Prostate gland (tissue), 2 donors: ENCODE results near the gene TSPAN15. TPM values are rescaled to one million over a fixed set of nuclear protein-coding genes. Genes with fewer than 3 reads are reported as not detected.

Experiments used
- DNase-seq: peaks from one replicate; pipeline ENCODE4 v3.0.0-alpha.2; 2019; ENCODE audit warnings: low spot score
- H3K27ac ChIP-seq, 2 donors: fragments of 200-600 bp; sonication (generic); 2 replicates each; pipeline ENCODE4 v1.5.1; 2017 to 2019
- H3K27me3 ChIP-seq: fragments of 200-600 bp; sonication (generic); replicated peaks from 2 replicates; pipeline ENCODE4 v1.5.1; 2019; ENCODE audit not compliant: insufficient read depth
- H3K36me3 ChIP-seq, 2 donors: fragments of 200-600 bp; sonication (generic); 1 replicate in 1 of 2; 2 replicates in 1 of 2; pipeline versions ENCODE4 v1.5.1 to v1.8.1; 2017 to 2019
- H3K4me1 ChIP-seq: fragments of 200-600 bp; sonication (generic); replicated peaks from 2 replicates; pipeline ENCODE4 v1.5.1; 2019
- H3K4me3 ChIP-seq, 2 donors: fragments of 200-600 bp; sonication (generic); 2 replicates each; pipeline ENCODE4 v1.5.1; 2017 to 2019
- H3K9me3 ChIP-seq: fragments of 200-600 bp; sonication (generic); 2 replicates; pipeline ENCODE4 v1.5.1; 2017
- POLR2A ChIP-seq: fragments of 450-650 bp; IDR thresholded peaks from one replicate; pipeline ENCODE4 v1.6.1; 2016; ENCODE audit warnings: antibody characterized with exemption, mild to moderate bottlenecking
- POLR2AphosphoS5 ChIP-seq: sonication (generic); formaldehyde crosslinking; IDR thresholded peaks from one replicate; pipeline ENCODE4 v1.6.1; 2017; ENCODE audit warnings: antibody characterized with exemption
- WGBS: methylation state at CpG from one replicate; pipeline ENCODE4 v1.1.5; 2018; 5-methylcytosine and 5-hydroxymethylcytosine counted together
- intact Hi-C: fragments of 100-400 bp; cut with DNase I; formaldehyde crosslinking; loops from one replicate; pipeline ENCODE4 v1.14.2; 2022
- total RNA-seq, 2 donors: library from RNA; depleted of rRNA; stranded (reverse); fragments of >200 nt; gene quantifications; one replicate each; pipeline ENCODE4 v1.1.0, GENCODE V29; 2016
- TF ChIP-seq, protein P1 (sequence below), 4 experiments: fragments of 200-600 bp in 2 of 4; fragments of 450-650 bp in 2 of 4; sonication (generic) in 2 of 4; IDR thresholded peaks; 1 replicate in 3 of 4; 2 replicates in 1 of 4; pipeline ENCODE4 v1.5.1; 2016 to 2019; ENCODE audit warnings: antibody characterized with exemption in 4 of 4, mild to moderate bottlenecking in 2 of 4, moderate library complexity in 2 of 4

Gene TSPAN15
- total RNA-seq, 2 donors from 2014 or later = 78.8 to 85.3 TPM

DNA sequence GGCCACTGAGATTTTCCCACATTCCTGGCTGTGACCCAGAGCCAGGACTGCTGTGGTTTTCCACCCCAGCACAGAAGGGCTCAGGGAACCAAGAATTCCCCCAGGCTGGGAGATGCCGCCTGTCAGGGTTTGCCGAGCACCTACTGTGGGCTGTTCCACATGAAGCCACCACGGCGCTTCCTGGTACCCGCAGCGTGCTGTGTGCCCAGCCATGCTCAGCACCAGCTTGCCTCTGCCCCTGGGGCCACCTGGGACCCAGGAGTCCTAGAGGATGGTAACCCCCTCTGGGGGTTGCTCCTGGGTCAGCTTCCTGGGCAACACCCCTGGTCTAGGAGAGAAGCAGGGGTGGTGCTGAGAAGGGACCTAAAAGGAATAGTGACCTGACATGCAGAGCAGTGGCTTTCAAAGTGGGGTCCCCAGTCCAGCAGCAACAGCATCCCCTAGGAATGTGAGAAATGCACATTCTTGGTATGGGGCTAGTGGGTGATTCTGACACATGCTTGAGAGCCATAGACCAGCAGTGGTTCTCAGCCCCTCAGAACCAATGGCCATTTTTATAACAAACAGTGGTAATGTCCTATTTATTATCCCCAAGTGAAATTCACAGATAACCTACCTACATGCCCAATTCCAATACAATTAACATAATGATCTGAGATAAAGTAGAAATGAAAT, 53.4 kb downstream of the TSPAN15 start:
- TF ChIP-seq, protein P1, sequence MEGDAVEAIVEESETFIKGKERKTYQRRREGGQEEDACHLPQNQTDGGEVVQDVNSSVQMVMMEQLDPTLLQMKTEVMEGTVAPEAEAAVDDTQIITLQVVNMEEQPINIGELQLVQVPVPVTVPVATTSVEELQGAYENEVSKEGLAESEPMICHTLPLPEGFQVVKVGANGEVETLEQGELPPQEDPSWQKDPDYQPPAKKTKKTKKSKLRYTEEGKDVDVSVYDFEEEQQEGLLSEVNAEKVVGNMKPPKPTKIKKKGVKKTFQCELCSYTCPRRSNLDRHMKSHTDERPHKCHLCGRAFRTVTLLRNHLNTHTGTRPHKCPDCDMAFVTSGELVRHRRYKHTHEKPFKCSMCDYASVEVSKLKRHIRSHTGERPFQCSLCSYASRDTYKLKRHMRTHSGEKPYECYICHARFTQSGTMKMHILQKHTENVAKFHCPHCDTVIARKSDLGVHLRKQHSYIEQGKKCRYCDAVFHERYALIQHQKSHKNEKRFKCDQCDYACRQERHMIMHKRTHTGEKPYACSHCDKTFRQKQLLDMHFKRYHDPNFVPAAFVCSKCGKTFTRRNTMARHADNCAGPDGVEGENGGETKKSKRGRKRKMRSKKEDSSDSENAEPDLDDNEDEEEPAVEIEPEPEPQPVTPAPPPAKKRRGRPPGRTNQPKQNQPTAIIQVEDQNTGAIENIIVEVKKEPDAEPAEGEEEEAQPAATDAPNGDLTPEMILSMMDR (IDR thresholded peaks at IDR 0.05) = no peak
- TF ChIP-seq POLR2A (no peak), POLR2AphosphoS5 (no peak)
- intact Hi-C loops = loop anchor here (5.0 to 10.0 kb wide), 4 partner anchors 77 to 267 kb away; no protein-coding TSS in a partner anchor
- Histone ChIP-seq H3K4me1 (no peaks in the 10 kb centered on the region), H3K9me3 (no peaks in the 10 kb centered on the region), H3K27ac (no peak overlapping the region), H3K36me3 (no peaks in the 10 kb centered on the region), H3K4me3 (no peak overlapping the region), H3K27me3 (no peaks in the 10 kb centered on the region)
- WGBS = 96% methylated on average over 6 of the region's 6 CpGs
- DNase-seq = no peak

DNA sequence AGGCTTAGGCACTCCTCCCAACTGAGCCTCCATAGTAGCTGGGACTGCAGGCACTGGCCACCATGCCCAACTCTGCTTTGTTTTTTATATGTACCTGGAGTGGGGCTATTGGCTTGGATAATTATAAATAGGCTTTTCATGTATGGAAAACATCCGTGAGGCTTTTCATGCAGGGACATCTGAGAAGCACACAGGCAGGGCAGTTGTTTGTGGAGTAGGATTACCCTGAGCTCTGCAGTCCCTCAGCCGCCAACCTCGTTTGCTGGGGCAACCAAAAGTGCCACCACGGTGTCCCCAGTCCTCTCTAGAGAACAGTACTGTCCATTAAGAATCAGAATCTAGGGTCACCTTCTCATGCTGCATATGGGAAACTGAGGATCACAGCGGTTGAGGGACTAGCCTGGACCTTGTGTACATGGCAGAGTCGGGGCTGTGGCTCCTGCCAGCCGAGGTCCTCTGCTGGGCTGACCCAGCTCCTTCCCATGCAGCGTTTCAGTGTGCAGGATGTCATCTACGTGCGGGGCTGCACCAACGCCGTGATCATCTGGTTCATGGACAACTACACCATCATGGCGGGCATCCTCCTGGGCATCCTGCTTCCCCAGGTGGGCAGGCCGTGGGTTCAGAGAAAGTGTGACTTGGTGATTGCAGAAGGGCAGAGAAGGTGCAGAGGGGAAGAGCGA, 54.5 kb downstream of the TSPAN15 start:
- 87% methylated on average over 15 of the region's 15 CpGs for WGBS
- H3K4me3 ChIP-seq = no peak overlapping the region
- no peaks in the 10 kb centered on the region for H3K9me3 ChIP-seq
- no peak overlapping the region for H3K27ac ChIP-seq
- intact Hi-C loops = loop anchor here (2.0 to 10.0 kb wide), 5 partner anchors 55 to 268 kb away; partner anchors contain the start of gene TSPAN15
- TF ChIP-seq, protein P1 (IDR thresholded peaks at IDR 0.05) = no peak
- no peak for TF ChIP-seq POLR2A
- no peak for TF ChIP-seq POLR2AphosphoS5
- DNase-seq = no peak
- H3K4me1 ChIP-seq = no peaks in the 10 kb centered on the region
- no peaks in the 10 kb centered on the region for H3K27me3 ChIP-seq
- no peaks in the 10 kb centered on the region for H3K36me3 ChIP-seq

GRCh38 chr10:69506487-69506833, 55.2 kb downstream of the TSPAN15 start:
- Histone ChIP-seq H3K27me3 (no peaks in the 10 kb centered on the region), H3K27ac (peak overlapping the region in 1 of 2 donors; percentile 44), H3K4me3 (no peak overlapping the region), H3K9me3 (no peaks in the 10 kb centered on the region), H3K36me3 (no peaks in the 10 kb centered on the region), H3K4me1 (no peaks in the 10 kb centered on the region)
- intact Hi-C loops = loop anchor here (2.0 to 10.0 kb wide), 5 partner anchors 56 to 269 kb away; partner anchors contain the start of gene TSPAN15
- DNase-seq = no peak
- 100% methylated on average over 3 of the region's 3 CpGs for WGBS
- TF ChIP-seq POLR2AphosphoS5 = no peak
- TF ChIP-seq, protein P1 (IDR thresholded peaks at IDR 0.05) = no peak
- no peak for TF ChIP-seq POLR2A

GRCh38 chr10:69506834-69507713, 55.8 kb downstream of the TSPAN15 start:
- 69% methylated on average over 19 of the region's 19 CpGs for WGBS
- H3K4me3 ChIP-seq = no peak overlapping the region

More at GRCh38 chr10:69506834-69507713, 55.8 kb downstream of the TSPAN15 start:
- no peak for DNase-seq
- TF ChIP-seq POLR2AphosphoS5 (no peak), POLR2A (no peak)
- TF ChIP-seq, protein P1 (IDR thresholded peaks at IDR 0.05) = no peak
- H3K9me3 ChIP-seq = no peaks in the 10 kb centered on the region
- H3K27me3 ChIP-seq = no peaks in the 10 kb centered on the region
- H3K4me1 ChIP-seq = no peaks in the 10 kb centered on the region
- H3K27ac ChIP-seq = peak overlapping the region; percentile 30 to 44
- no peaks in the 10 kb centered on the region for H3K36me3 ChIP-seq
- intact Hi-C loops = loop anchor here (2.0 to 10.0 kb wide), 5 partner anchors 56 to 270 kb away; partner anchors contain the start of gene TSPAN15
